Measurements from ENCODE around the gene TCP11L2. TPM values are rescaled to one million over a fixed set of nuclear protein-coding genes. Genes with fewer than 3 reads are reported as not detected.

Gene TCP11L2
- total and polyA plus RNA-seq, 2 of the 8 experiments (the other 6 are each of a cell fraction or from before 2014, with no cell fraction given), result 2.1 to 7.1 TPM

DNA sequence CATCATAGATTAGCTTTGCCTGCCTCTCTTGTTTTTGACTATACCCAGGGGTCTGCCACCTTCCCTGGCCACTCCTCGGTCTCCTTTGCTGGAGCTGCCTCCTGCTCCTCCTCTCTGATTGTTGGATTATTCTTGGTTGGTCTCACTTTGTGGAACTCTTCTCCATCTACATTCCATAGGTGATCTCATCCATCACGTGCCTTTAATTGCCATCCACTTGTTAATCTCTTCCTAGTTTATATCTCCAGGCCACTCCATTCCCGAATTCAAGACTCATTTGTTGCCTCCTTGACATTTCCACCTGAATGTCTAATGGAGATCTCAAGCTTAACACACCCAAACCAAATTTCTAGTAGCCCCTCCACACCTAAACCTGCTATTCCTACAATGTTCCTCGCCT lies 60.4 kb downstream of the TCP11L2 start:
- peaks cover 3 to 15% of the 10 kb centered on the region in 2 experiments; a peak in 2 of 4 replicates for H3K79me2 ChIP-seq (ENCODE audit: control insufficient read depth in 1 of 2, insufficient read depth in 2 of 2, low read length in 2 of 2)
- H2BK5ac ChIP-seq (ENCODE audit: low read depth, low read length), result no peak overlapping the region
- no peak overlapping the region for H2BK20ac ChIP-seq (ENCODE audit: low read length)
- no peaks in the 10 kb centered on the region for H3K27me3 ChIP-seq (replicated peaks in 1 of 4; ENCODE audit: control insufficient read depth in 3 of 4, extremely low read depth in 1 of 4, insufficient read depth in 3 of 4, low read length in 3 of 4)
- peaks cover 2% of the 10 kb centered on the region; the same call in 1 of the 2 replicates for H3K23me2 ChIP-seq (ENCODE audit: low read depth, low read length)
- H2AFZ ChIP-seq (ENCODE audit: low read length), result no peak overlapping the region
- no peak overlapping the region for H2AK5ac ChIP-seq (ENCODE audit: low read depth, low read length)
- H3K27ac ChIP-seq (ENCODE audit: low read depth, low read length), result no peak overlapping the region
- H3K4me1 ChIP-seq (replicated peaks in 1 of 4; ENCODE audit: control insufficient read depth in 3 of 4, insufficient read depth in 4 of 4, low read length in 3 of 4), result peaks cover 0 to 3% (median under 1%) of the 10 kb centered on the region in 4 experiments; a peak in 3 of 7 replicates
- FAIRE-seq (no peak), DNase-seq (ENCODE audit: low read depth in 1 of 2, low spot score in 2 of 2) (no peak)
- 0 out of 2 replicates have a peak, but pooled peaks cover 2% of the 10 kb centered on the region for H3K79me1 ChIP-seq (ENCODE audit: low read depth, low read length)
- no peak overlapping the region for H4K8ac ChIP-seq (ENCODE audit: extremely low read depth, insufficient read depth, low read length)
- no peaks in the 10 kb centered on the region for H3K9me3 ChIP-seq (ENCODE audit: insufficient read depth in 2 of 2, low read depth in 1 of 2, low read length in 1 of 2)
- no peak overlapping the region for H4K5ac ChIP-seq (ENCODE audit: insufficient read length, low read depth, low read length)
- no peak overlapping the region for H3K4ac ChIP-seq (replicated peaks; ENCODE audit: insufficient read length, low read depth, low read length)
- no peaks in the 10 kb centered on the region for H4K20me1 ChIP-seq (replicated peaks in 1 of 2; ENCODE audit: control insufficient read depth in 1 of 2, insufficient read depth in 2 of 2, low read length in 2 of 2)
- ChIA-PET CTCF (ENCODE audit: partially characterized antibody) (interaction anchor here (1.7 to 3.6 kb wide), 2 partner anchors 479 to 557 kb away, joined by 5 to 16 read pairs; no protein-coding TSS in a partner anchor), POLR2A (ENCODE audit: partially characterized antibody) (interaction anchor here (1.0 kb wide), 1 partner anchor 13 kb away, joined by 3 read pairs; no protein-coding TSS in a partner anchor)
- H3K56ac ChIP-seq (replicated peaks; ENCODE audit: insufficient read length, low read depth, low read length), result no peak overlapping the region
- H3K23ac ChIP-seq (ENCODE audit: insufficient read length), result no peak overlapping the region
- H3K4me2 ChIP-seq (ENCODE audit: insufficient read depth in 1 of 2, low read depth in 2 of 2, low read length in 2 of 2), result no peak overlapping the region
- H3K14ac ChIP-seq (ENCODE audit: insufficient read length), result no peak overlapping the region
- H3K9ac ChIP-seq (replicated peaks in 1 of 4; ENCODE audit: extremely low read depth in 1 of 4, low read depth in 3 of 4, low read length in 3 of 4), result no peak overlapping the region
- no peak overlapping the region for H2BK120ac ChIP-seq (replicated peaks; ENCODE audit: low read depth, low read length)
- WGBS, 2 experiments (ENCODE audit: extremely low coverage in 1 of 2, insufficient coverage in 1 of 2, insufficient read length in 1 of 2, insufficient replicate concordance in 2 of 2, low coverage in 1 of 2, low lambda C conversion rate in 2 of 2, missing lambda C conversion rate in 1 of 2), result 78% methylated on average over 4 of the region's 4 CpGs; no CpG with 5 or more reads in 1 of the 2 experiments
- no peak overlapping the region for H3K18ac ChIP-seq (ENCODE audit: extremely low read depth, low read length)
- no peak overlapping the region for H3K4me3 ChIP-seq (ENCODE audit: extremely low read depth in 1 of 4, insufficient read depth in 2 of 4, low read depth in 3 of 4, low read length in 4 of 4)
- no peak overlapping the region for H2BK12ac ChIP-seq (ENCODE audit: low read depth, low read length)
- no peak overlapping the region for H4K91ac ChIP-seq (replicated peaks; ENCODE audit: insufficient read length, low read length)
- H3K36me3 ChIP-seq (ENCODE audit: control insufficient read depth in 2 of 4, insufficient read depth in 4 of 4, low read length in 3 of 4), result no peaks in the 10 kb centered on the region
- H2BK15ac ChIP-seq (ENCODE audit: low read length), result no peak overlapping the region
- TF ChIP-seq USF2 (IDR thresholded peaks at IDR 0.05; ENCODE audit: low read length), result no peak
- TF ChIP-seq MAFK (IDR thresholded peaks at IDR 0.05; ENCODE audit: low read depth, low read length), result no peak
- no peak for TF ChIP-seq RFX5 (IDR thresholded peaks at IDR 0.05; ENCODE audit: borderline replicate concordance, low read depth, low read length)
- no peak for TF ChIP-seq GTF2F1 (IDR thresholded peaks at IDR 0.05; ENCODE audit: borderline replicate concordance, low read depth, low read length)
- no peak for TF ChIP-seq CHD2 (IDR thresholded peaks at IDR 0.05; ENCODE audit: low read length)
- TF ChIP-seq ASH2L (IDR thresholded peaks at IDR 0.05; ENCODE audit: low read length), result no peak
- no peak for TF ChIP-seq SP4 (IDR thresholded peaks at IDR 0.05; ENCODE audit: low read length)
- TF ChIP-seq SIX5 (IDR thresholded peaks at IDR 0.05; ENCODE audit: low read depth, low read length), result no peak
- no peak for TF ChIP-seq CBX8 (IDR thresholded peaks at IDR 0.05; ENCODE audit: borderline replicate concordance, low read depth, low read length)
- no peak for TF ChIP-seq CEBPB (IDR thresholded peaks at IDR 0.05; ENCODE audit: low read depth, low read length)
- TF ChIP-seq, protein P1, sequence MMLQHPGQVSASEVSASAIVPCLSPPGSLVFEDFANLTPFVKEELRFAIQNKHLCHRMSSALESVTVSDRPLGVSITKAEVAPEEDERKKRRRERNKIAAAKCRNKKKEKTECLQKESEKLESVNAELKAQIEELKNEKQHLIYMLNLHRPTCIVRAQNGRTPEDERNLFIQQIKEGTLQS (IDR thresholded peaks at IDR 0.05; ENCODE audit: insufficient read depth, low read depth, low read length), result no peak
- TF ChIP-seq RBBP5 (IDR thresholded peaks at IDR 0.05; ENCODE audit: borderline replicate concordance, low read depth, low read length), result no peak
- TF ChIP-seq EP300 (IDR thresholded peaks at IDR 0.05; ENCODE audit: borderline replicate concordance in 1 of 2, low read depth in 2 of 2, low read length in 2 of 2), result no peak
